ENCODE measurements around the gene AGL.
"Not testable (repeated sequence)": the region's sequence is repeated elsewhere in the genome, so short reads cannot be mapped to it uniquely, and the experiment has no call there.

AGL gene

GRCh38 chr1:99943223-99943794 lies 93.1 kb downstream of the AGL start:
- no peak for DNase-seq (ENCODE audit: low read depth, low spot score)

- no peak for DNase-seq (ENCODE audit: low read depth, low spot score)
These were observed 94.0 kb downstream of the AGL start for GRCh38 chr1:99944192-99944591.

GRCh38 chr1:99945174-99945573 lies 95.0 kb downstream of the AGL start:
- no peak for DNase-seq (ENCODE audit: low read depth, low spot score)

- no peak for DNase-seq (ENCODE audit: low read depth, low spot score)
These were observed 100.3 kb downstream of the AGL start for GRCh38 chr1:99950486-99950885.

GRCh38 chr1:99952522-99952921 lies 102.4 kb downstream of the AGL start:
- DNase-seq (ENCODE audit: low read depth, low spot score) = no peak

GRCh38 chr1:99955375-99955774 lies 105.2 kb downstream of the AGL start:
- DNase-seq (ENCODE audit: low read depth, low spot score) = no peak

- no peak for DNase-seq (ENCODE audit: low read depth, low spot score)
These were observed 106.6 kb downstream of the AGL start for GRCh38 chr1:99956755-99957154.

- DNase-seq (ENCODE audit: low read depth, low spot score) = no peak
These were observed 107.7 kb downstream of the AGL start for GRCh38 chr1:99957818-99958217.

- DNase-seq (ENCODE audit: low read depth, low spot score) = not testable (repeated sequence)
These were observed 109.1 kb downstream of the AGL start for GRCh38 chr1:99959189-99959705.

- not testable (repeated sequence) for DNase-seq (ENCODE audit: low read depth, low spot score)
These were observed 110.1 kb downstream of the AGL start for GRCh38 chr1:99960260-99960659.

- no peak for DNase-seq (ENCODE audit: low read depth, low spot score)
These were observed 113.1 kb downstream of the AGL start for GRCh38 chr1:99963041-99963795.

- no peak for DNase-seq (ENCODE audit: low read depth, low spot score)
These were observed 114.6 kb downstream of the AGL start for GRCh38 chr1:99964806-99965205.

- DNase-seq (ENCODE audit: low read depth, low spot score) = no peak
These were observed 115.7 kb downstream of the AGL start for GRCh38 chr1:99965646-99966375.

- DNase-seq (ENCODE audit: low read depth, low spot score) = no peak
These were observed 118.1 kb downstream of the AGL start for GRCh38 chr1:99968214-99968613.

GRCh38 chr1:99969260-99969728 lies 119.1 kb downstream of the AGL start:
- DNase-seq (ENCODE audit: low read depth, low spot score) = no peak

- no peak for DNase-seq (ENCODE audit: low read depth, low spot score)
These were observed 119.8 kb downstream of the AGL start, which contains the start of gene SLC35A3 for GRCh38 chr1:99969729-99970621. Gene SLC35A3, plus strand, starts transcription at chr1:99969996. Its CDS starts 23,559 bp downstream, at chr1:99993555.

- no peak for DNase-seq (ENCODE audit: low read depth, low spot score)
These were observed 120.6 kb downstream of the AGL start for GRCh38 chr1:99970713-99971255.

GRCh38 chr1:99972066-99972465 lies 121.9 kb downstream of the AGL start:
- not testable (repeated sequence) for DNase-seq (ENCODE audit: low read depth, low spot score)
